ENCODE results near the gene ROCK2. TPM values are rescaled to one million over a fixed set of nuclear protein-coding genes. Genes with fewer than 3 reads are reported as not detected.

Gene ROCK2
- total and polyA plus RNA-seq, 2 of the 13 experiments (the other 11 are each of a cell fraction or from before 2014, with no cell fraction given), result 38.1 to 119 TPM

DNA sequence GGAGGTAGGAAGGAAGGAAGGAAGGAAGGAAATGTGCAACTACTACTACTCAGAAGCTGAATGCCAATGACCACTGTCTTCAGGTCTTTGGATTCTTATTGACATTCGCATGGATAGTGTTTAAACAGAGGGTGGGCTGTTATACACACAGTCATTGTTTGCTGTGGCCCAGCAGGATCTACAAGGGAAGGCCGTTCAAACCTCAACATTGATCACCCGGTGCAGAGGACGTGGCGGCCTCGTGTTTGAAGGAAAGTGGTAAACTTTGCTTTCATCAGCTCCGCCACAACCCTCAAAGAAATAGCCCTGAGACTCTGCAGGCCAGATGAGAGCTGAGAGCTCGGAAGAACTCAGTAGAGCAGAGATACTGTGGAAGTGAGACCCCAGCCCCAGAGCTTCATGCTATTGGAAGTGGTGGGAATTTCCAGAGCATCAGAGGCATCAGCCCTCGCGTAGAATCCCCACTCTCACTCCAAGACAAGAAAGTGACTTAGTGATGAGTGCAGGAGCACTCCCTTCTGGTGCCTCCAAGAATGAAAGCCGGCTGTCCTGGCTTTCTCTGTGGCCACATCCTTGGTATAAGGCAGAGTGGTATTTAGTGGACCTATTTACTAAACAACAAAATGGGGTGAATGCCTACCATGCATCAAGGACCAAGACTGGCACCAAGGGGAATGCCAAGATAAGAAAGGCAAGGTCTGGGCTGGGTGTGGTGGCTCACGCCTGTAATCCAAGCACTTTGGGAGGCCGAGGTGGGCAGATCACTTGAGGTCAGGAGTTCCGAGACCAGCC lies 10.1 kb upstream of the ROCK2 start (continued):
- TF ChIP-seq, protein P1, sequence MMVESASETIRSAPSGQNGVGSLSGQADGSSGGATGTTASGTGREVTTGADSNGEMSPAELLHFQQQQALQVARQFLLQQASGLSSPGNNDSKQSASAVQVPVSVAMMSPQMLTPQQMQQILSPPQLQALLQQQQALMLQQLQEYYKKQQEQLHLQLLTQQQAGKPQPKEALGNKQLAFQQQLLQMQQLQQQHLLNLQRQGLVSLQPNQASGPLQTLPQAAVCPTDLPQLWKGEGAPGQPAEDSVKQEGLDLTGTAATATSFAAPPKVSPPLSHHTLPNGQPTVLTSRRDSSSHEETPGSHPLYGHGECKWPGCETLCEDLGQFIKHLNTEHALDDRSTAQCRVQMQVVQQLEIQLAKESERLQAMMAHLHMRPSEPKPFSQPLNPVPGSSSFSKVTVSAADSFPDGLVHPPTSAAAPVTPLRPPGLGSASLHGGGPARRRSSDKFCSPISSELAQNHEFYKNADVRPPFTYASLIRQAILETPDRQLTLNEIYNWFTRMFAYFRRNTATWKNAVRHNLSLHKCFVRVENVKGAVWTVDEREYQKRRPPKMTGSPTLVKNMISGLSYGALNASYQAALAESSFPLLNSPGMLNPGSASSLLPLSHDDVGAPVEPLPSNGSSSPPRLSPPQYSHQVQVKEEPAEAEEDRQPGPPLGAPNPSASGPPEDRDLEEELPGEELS (CRISPR knock-in tag; IDR thresholded peaks at IDR 0.05), result peak; percentile 100
- TF ChIP-seq GZF1 (CRISPR knock-in tag; IDR thresholded peaks at IDR 0.05) (0 out of 2 replicates have a peak, but pooled peaks have one; percentile 70), ZNF616 (CRISPR knock-in tag; IDR thresholded peaks at IDR 0.05; ENCODE audit: low read depth) (peak; percentile 83; the same call in 1 of the 2 replicates), ZSCAN20 (CRISPR knock-in tag; IDR thresholded peaks at IDR 0.05; ENCODE audit: borderline replicate concordance) (no peak; the same call in 1 of the 2 replicates), ZBTB43 (CRISPR knock-in tag; conservative IDR thresholded peaks at IDR 0.05) (peak; percentile 96), CENPT (CRISPR knock-in tag; IDR thresholded peaks at IDR 0.05; ENCODE audit: low read depth) (no peak), ZNF607 (CRISPR knock-in tag; IDR thresholded peaks at IDR 0.05; ENCODE audit: borderline replicate concordance) (no peak), ZNF24 (IDR thresholded peaks at IDR 0.05) (peak; percentile 77), ZBTB7A (CRISPR knock-in tag; IDR thresholded peaks at IDR 0.05) (peak; percentile 99), ZNF207 (IDR thresholded peaks at IDR 0.05; ENCODE audit: borderline replicate concordance) (no peak), ZNF749 (CRISPR knock-in tag; IDR thresholded peaks at IDR 0.05; ENCODE audit: borderline replicate concordance) (no peak; the same call in 1 of the 2 replicates), TOPORS (CRISPR knock-in tag; IDR thresholded peaks at IDR 0.05) (peak; percentile 89; the same call in 1 of the 2 replicates), ZNF577 (CRISPR knock-in tag; IDR thresholded peaks at IDR 0.05; ENCODE audit: borderline replicate concordance, low read depth) (no peak), ZFP82 (CRISPR knock-in tag; IDR thresholded peaks at IDR 0.05; ENCODE audit: borderline replicate concordance) (no peak), ZNF782 (CRISPR knock-in tag; IDR thresholded peaks at IDR 0.05; ENCODE audit: borderline replicate concordance) (peak; percentile 40; the same call in 1 of the 2 replicates), ZNF816 (CRISPR knock-in tag; IDR thresholded peaks at IDR 0.05; ENCODE audit: borderline replicate concordance) (peak; percentile 75; the same call in 1 of the 2 replicates), SIX4 (CRISPR knock-in tag; IDR thresholded peaks at IDR 0.05) (peak; percentile 89)
- TF ChIP-seq, protein P2, sequence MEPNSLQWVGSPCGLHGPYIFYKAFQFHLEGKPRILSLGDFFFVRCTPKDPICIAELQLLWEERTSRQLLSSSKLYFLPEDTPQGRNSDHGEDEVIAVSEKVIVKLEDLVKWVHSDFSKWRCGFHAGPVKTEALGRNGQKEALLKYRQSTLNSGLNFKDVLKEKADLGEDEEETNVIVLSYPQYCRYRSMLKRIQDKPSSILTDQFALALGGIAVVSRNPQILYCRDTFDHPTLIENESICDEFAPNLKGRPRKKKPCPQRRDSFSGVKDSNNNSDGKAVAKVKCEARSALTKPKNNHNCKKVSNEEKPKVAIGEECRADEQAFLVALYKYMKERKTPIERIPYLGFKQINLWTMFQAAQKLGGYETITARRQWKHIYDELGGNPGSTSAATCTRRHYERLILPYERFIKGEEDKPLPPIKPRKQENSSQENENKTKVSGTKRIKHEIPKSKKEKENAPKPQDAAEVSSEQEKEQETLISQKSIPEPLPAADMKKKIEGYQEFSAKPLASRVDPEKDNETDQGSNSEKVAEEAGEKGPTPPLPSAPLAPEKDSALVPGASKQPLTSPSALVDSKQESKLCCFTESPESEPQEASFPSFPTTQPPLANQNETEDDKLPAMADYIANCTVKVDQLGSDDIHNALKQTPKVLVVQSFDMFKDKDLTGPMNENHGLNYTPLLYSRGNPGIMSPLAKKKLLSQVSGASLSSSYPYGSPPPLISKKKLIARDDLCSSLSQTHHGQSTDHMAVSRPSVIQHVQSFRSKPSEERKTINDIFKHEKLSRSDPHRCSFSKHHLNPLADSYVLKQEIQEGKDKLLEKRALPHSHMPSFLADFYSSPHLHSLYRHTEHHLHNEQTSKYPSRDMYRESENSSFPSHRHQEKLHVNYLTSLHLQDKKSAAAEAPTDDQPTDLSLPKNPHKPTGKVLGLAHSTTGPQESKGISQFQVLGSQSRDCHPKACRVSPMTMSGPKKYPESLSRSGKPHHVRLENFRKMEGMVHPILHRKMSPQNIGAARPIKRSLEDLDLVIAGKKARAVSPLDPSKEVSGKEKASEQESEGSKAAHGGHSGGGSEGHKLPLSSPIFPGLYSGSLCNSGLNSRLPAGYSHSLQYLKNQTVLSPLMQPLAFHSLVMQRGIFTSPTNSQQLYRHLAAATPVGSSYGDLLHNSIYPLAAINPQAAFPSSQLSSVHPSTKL (CRISPR knock-in tag; IDR thresholded peaks at IDR 0.05), result peak; percentile 100

All from HepG2 (cell line).